GM12891 (cell line): ENCODE measurements around the gene CRYGD.

Source experiments
- POLR2A ChIP-seq: IDR thresholded peaks from 2 replicates; pipeline ENCODE4 v1.6.1; 2011; ENCODE audit warnings: low read depth, low read length, control low read depth
- POLR2AphosphoS5 ChIP-seq: IDR thresholded peaks from 2 replicates; pipeline ENCODE4 v1.6.1; 2011; ENCODE audit warnings: low read depth, low read length, control low read depth
- POU2F2 ChIP-seq: IDR thresholded peaks from 2 replicates; pipeline ENCODE4 v1.6.1; 2011; ENCODE audit warnings: low read depth, mild to moderate bottlenecking, control low read depth, low read length, moderate library complexity
- SPI1 ChIP-seq: IDR thresholded peaks from 2 replicates; pipeline ENCODE4 v1.6.1; 2011; ENCODE audit warnings: low read depth, low read length, control low read depth
- TAF1 ChIP-seq: IDR thresholded peaks from 2 replicates; pipeline ENCODE4 v1.6.1; 2011; ENCODE audit warnings: low read depth, low read length, control low read depth

DNA sequence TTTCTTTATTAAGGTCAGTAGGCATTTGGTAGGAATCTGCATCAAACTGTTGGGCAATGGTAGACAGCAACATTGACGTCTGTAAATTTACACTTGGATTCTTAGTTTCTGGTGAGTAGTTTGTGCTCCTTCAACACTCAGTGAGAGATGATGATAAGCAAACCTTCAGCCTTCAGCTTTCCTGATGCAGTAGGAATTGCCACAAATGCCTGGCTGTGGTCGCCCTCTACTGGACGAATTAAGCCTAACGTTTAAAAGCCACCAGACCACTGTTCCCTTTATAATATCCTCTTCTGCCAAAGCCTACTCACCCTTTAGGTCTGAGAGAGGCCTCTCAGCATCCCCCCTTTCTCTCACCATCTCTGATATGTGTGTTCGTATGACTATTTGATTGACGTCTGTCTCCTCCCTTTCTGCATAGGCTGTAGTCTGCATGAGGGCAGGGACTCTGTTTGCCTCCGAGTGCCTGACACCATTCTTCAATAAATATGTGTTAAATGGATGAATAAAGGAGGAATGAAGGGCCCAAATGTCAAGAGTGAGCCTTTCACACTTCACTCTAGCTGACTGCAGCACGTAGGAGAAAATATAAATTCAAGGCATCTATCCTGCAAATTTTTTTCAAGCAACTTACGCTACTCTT lies 52.0 kb downstream of the CRYGD start:
- TF ChIP-seq POLR2AphosphoS5 (no peak), POLR2A (no peak), POU2F2 (no peak), SPI1 (no peak), TAF1 (no peak)
